ENCODE data around the gene RUBCN.
"Not testable (repeated sequence)": the region's sequence is repeated elsewhere in the genome, so short reads cannot be mapped to it uniquely, and the experiment has no call there.

Gene RUBCN

DNA sequence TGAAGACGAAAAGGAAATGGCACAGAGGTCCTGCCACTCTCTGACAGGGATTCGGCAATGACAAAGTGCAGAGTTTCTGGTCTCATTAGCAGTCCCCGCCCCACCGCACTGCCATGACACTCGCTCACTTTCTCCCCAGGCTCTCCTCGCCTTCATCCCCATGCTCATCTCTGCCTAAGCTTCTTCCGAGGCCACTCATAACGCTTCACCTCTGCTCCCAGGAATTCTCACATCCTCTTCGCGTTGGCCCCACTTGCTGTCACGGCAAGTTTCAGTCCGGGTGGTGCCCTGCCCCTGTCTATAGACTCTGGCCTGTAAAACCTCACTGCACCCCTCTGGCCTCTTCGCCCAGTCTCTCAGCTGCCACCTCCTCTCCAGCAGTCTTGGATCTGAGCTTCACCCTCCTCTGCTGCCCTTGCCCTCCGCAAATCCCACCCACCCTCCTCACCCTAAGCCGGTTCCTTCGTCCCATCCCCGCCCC lies 654 bp downstream of the RUBCN start:
- peak; percentile 38 for DNase-seq (ENCODE audit: low read depth)
- TF ChIP-seq, protein P1, sequence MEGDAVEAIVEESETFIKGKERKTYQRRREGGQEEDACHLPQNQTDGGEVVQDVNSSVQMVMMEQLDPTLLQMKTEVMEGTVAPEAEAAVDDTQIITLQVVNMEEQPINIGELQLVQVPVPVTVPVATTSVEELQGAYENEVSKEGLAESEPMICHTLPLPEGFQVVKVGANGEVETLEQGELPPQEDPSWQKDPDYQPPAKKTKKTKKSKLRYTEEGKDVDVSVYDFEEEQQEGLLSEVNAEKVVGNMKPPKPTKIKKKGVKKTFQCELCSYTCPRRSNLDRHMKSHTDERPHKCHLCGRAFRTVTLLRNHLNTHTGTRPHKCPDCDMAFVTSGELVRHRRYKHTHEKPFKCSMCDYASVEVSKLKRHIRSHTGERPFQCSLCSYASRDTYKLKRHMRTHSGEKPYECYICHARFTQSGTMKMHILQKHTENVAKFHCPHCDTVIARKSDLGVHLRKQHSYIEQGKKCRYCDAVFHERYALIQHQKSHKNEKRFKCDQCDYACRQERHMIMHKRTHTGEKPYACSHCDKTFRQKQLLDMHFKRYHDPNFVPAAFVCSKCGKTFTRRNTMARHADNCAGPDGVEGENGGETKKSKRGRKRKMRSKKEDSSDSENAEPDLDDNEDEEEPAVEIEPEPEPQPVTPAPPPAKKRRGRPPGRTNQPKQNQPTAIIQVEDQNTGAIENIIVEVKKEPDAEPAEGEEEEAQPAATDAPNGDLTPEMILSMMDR (IDR thresholded peaks at IDR 0.05; ENCODE audit: insufficient read depth, low read depth, low read length, missing control alignments) = no peak
- peak overlapping the region; percentile 78 for H3K4me3 ChIP-seq (ENCODE audit: low read length)

DNA sequence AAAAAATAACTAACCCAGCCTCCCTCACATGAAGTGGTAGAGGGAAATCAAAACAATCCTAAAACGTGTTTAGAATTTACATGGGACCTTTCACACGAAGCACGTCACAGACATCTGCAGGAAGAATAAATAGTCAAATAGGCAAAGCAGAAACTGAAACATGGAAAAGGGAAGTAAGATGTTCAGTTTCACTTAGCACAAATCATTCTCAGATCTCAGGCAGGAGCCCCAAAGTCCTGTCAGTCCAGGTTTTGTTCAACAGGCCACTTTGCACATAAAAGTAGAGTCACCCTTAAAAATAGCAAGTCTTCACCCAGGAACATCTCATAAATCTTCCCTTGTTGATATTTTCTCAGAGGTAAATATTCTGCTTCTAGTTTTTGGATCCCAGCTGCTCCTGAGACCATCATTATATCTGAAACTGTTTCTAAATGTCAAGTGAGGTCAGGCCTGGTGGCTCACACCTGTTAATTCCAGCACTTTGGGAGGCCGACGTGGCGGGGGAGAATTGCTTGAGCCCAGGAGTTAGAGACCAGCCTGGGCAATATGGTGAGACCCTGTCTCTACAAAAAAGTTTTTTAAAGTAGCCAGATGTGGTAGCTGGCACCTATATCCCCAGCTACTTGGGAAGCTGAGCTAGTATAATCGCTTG lies 1.9 kb downstream of the RUBCN start:
- no peak overlapping the region for H3K4me3 ChIP-seq (ENCODE audit: low read length)

DNA sequence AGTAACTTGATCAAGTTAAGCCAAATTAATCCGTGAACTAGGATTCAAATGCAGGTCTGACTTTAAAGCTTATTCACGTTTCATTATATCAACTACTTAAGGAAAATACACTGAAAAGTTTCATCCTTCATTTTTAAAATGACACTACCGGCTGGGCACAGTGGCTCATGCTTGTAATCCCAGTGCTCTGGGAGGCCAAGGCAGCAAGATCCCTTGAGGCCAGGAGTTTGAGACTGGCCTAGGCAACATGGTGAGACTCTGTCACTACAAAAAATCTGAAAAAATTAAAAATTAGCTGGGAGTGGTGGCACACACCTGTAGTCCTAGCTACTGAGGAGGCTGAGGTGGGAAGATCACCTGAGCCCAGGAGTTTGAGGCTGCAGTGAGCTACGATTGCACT lies 3.7 kb downstream of the RUBCN start:
- TF ChIP-seq, protein P1 (IDR thresholded peaks at IDR 0.05; ENCODE audit: insufficient read depth, low read depth, low read length, missing control alignments) = no peak
- no peak overlapping the region for H3K4me3 ChIP-seq (ENCODE audit: low read length)
- DNase-seq (ENCODE audit: low read depth) = no peak

More for the DNA sequence above, 1.9 kb downstream of the RUBCN start:
- TF ChIP-seq, protein P1 (IDR thresholded peaks at IDR 0.05; ENCODE audit: insufficient read depth, low read depth, low read length, missing control alignments) = no peak
- DNase-seq (ENCODE audit: low read depth) = no peak

DNA sequence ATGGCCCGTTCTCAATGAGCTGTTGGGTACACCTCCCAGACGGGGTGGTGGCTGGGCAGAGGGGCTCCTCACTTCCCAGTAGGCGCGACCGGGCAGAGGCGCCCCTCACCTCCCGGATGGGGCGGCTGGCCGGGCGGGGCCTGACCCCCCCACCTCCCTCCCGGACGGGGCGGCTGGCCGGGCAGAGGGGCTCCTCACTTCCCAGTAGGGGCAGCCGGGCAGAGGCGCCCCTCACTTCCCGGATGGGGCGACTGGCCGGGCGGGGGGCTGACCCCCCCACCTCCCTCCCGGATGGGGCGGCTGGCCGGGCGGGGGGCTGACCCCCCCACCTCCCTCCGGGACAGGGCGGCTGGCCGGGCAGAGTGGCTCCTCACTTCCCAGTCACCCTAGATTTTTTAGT lies 5.2 kb downstream of the RUBCN start:
- DNase-seq (ENCODE audit: low read depth); H3K4me3 ChIP-seq (ENCODE audit: low read length): not testable (repeated sequence)

DNA sequence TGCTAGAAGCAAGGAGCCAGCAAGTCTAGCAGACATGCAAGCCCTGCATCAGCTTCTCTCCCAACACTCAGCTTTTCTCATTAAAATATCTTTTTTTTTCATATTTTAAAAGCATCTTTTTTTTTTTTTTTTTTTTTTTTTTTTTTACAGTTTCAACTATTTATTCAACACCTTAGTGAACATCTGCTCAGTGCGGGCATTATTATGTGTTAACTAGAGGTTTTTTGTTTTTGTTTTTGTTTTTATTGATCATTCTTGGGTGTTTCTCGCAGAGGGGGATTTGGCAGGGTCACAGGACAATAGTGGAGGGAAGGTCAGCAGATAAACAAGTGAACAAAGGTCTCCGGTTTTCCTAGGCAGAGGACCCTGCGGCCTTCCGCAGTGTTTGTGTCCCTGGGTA lies 5.9 kb downstream of the RUBCN start:
- not testable (repeated sequence) for H3K4me3 ChIP-seq (ENCODE audit: low read length); DNase-seq (ENCODE audit: low read depth)

DNA sequence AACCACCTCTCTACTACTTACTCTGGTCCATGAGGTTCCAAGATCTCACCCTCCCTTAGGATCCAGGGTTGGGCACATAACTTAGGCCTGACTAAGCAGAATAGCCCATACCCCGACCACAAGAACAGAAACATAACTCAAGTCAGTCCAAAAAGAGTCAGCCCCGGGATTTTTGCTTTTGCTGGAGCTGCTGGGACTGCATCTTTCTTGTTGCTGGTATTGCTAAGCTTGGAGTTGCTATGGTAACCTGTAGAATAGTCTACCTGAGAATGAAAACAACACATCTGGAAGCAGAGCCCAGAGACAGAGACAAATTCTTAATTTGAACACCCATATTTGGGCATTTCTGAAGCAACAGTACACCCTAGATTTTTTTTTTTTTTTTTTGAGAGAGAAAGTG lies 6.5 kb downstream of the RUBCN start:
- TF ChIP-seq, protein P1 (IDR thresholded peaks at IDR 0.05; ENCODE audit: insufficient read depth, low read depth, low read length, missing control alignments) = no peak
- H3K4me3 ChIP-seq (ENCODE audit: low read length) = no peak overlapping the region
- peak; percentile 74 for DNase-seq (ENCODE audit: low read depth)

DNA sequence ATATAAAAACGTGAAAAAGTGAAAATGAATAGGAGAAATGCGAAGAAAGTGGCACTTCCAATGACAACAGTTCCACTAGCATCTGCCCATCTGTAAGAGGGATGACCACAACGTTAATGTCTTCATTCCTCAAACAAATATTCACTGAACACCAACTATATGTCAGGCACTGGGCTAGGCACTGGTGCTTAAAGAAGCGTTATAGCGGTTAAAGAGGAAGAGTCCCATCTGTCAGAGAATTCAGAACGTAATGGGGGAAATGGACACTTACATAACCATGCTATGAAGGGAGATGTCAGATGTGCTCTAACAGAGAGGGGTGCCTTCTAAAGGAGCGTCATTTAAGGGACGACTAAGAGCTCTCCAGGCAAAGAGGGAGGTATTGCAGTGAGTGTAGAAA lies 8.2 kb downstream of the RUBCN start:
- TF ChIP-seq, protein P1 (IDR thresholded peaks at IDR 0.05; ENCODE audit: insufficient read depth, low read depth, low read length, missing control alignments) = no peak
- no peak for DNase-seq (ENCODE audit: low read depth)
- H3K4me3 ChIP-seq (ENCODE audit: low read length) = no peak overlapping the region

DNA sequence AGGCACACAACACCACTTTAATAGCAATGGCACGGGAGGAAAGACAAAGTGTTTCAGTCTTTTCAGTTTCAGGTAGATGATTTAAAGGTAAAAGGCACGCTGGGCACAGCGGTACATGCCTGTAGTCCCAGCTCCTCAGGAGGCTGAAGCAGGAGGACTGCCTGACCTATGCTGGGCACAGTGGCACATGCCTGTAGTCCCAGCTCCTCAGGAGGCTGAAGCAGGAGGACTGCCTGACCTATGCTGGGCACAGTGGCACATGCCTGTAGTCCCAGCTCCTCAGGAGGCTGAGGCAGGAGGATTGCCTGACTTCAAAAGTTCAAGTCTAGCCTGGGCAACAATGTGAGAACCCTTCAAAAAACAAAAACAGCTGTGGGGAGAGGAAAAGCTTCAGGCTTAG lies 8.8 kb downstream of the RUBCN start:
- DNase-seq (ENCODE audit: low read depth); H3K4me3 ChIP-seq (ENCODE audit: low read length): not testable (repeated sequence)
